Heart right ventricle (tissue), 16 donors: Measurements from ENCODE around the gene HSPB9. TPM values are rescaled to one million over a fixed set of nuclear protein-coding genes. Genes with fewer than 3 reads are reported as not detected.
"Not testable (repeated sequence)": the region's sequence is repeated elsewhere in the genome, so short reads cannot be mapped to it uniquely, and the experiment has no call there.

Source experiments
- ATAC-seq, 8 donors: fragments of 200-7000 bp; cut with Tn5 transposase; one replicate each; pipeline ENCODE4 v1.9.1; 2020; ENCODE audit warnings: mild to moderate bottlenecking in 8 of 8, moderate library complexity in 8 of 8, moderate number of reproducible peaks in 1 of 8
- DNase-seq, 2 donors: peaks; one replicate each; pipeline ENCODE4 v3.0.0-alpha.2; 2020
- H3K27ac ChIP-seq, 10 donors: fragments of 200-600 bp; sonication (generic) in 2 of 10; one replicate each; pipeline versions ENCODE4 v1.5.0 to v1.8.0; 2020 to 2022; ENCODE audit warnings: mild to moderate bottlenecking in 3 of 10
- H3K27me3 ChIP-seq, 7 donors: fragments of 200-600 bp; one replicate each; pipeline ENCODE4 v1.8.0; 2021 to 2022; ENCODE audit warnings: mild to moderate bottlenecking in 2 of 7
- H3K36me3 ChIP-seq, 9 donors: fragments of 200-600 bp; sonication (generic) in 1 of 9; one replicate each; pipeline versions ENCODE4 v1.5.0 to v1.8.0; 2020 to 2022; ENCODE audit warnings: mild to moderate bottlenecking in 2 of 9
- H3K4me1 ChIP-seq, 9 donors: fragments of 200-600 bp; sonication (generic) in 1 of 9; one replicate each; pipeline versions ENCODE4 v1.5.0 to v1.8.0; 2020 to 2022; ENCODE audit warnings: mild to moderate bottlenecking in 4 of 9
- H3K4me3 ChIP-seq, 10 donors: fragments of 200-600 bp; sonication (generic) in 2 of 10; one replicate each; pipeline versions ENCODE4 v1.5.0 to v1.8.0; 2020 to 2022; ENCODE audit warnings: mild to moderate bottlenecking in 7 of 10, moderate library complexity in 2 of 10
- H3K9me3 ChIP-seq, 11 donors: fragments of 200-600 bp in 10 of 11; sonication (generic) in 2 of 11; one replicate each; pipeline versions ENCODE4 v1.5.0 to v1.8.0; 2013 to 2022; ENCODE audit warnings: mild to moderate bottlenecking in 2 of 11, control low read depth in 1 of 11, moderate library complexity in 1 of 11
- WGBS, 2 donors: extraction: QIAGEN DNeasy Blood & Tissue Kit; methylation state at CpG; one replicate each; pipeline ENCODE4 v1.1.7; 2013; ENCODE audit warnings: inconsistent platforms in 1 of 2; 5-methylcytosine and 5-hydroxymethylcytosine counted together
- intact Hi-C, 10 donors: fragments of 100-400 bp; cut with DNase I; formaldehyde crosslinking; loops; one replicate each; pipeline versions ENCODE4 v1.11.1 to v1.14.2; 2022
- polyA plus RNA-seq, 2 donors: library from polyadenylated mRNA; stranded (reverse); fragments of 200-250 nt; gene quantifications; one replicate each; pipeline ENCODE4 v1.2.3, GENCODE V29; 2013
- total RNA-seq, 10 donors: library from RNA; stranded (reverse); fragmentation: NEBNext Ultra II Directional in 3 of 10; extraction: Animal tissue kit (Norgen Biotek cat#: 25700) in 3 of 10; gene quantifications; one replicate each; pipeline versions ENCODE4 v1.2.1 to v1.2.4, GENCODE V29; 2021 to 2023
- TF ChIP-seq, protein P1 (sequence below), 9 donors: fragments of 200-600 bp; sonication (generic) in 2 of 9; IDR thresholded peaks; one replicate each; pipeline versions ENCODE4 v1.5.0 to v1.8.0; 2021 to 2022; ENCODE audit warnings: antibody characterized with exemption in 9 of 9, mild to moderate bottlenecking in 5 of 9, moderate library complexity in 1 of 9
- donor health status: Arrhythmogenic right ventricular cardiomyopathy.
- donor health status: ischemic (EF 13 %, LVEDD 7.1; RV severe dilation, severe dysfunction).
- donor health status: healthy with polysubstance abuse.
- donor health status: DM: no; HTN: yes; CAD: no.
- donor health status: DM: no; HTN: no; CAD: no.
- donor health status: ischemic (EF 25% LVEDD 6.9; RV normal size, moderate dysfunction).
- donor health status: ischemic (EF 25% LVEDD 5.7; RV mildly dilated, moderate dysfunction).
- donor health status: healthy.
- donor health status: DM: yes; HTN: yes; CAD: no.
- donor health status: Ischemic cardiomyopathy.
- donor health status: ischemic (EF 35%, LVEDD 5.7; RV mildly dilated, moderate dysfunction).
- donor health status: nonischemic (EF 11% LVEDD 7.7; RV severe dilation, severe dysfunction).
- donor health status: DM: yes; HTN: yes; CAD: no.
- donor health status: PGD.
- donor health status: ischemic (EF 29% LVEDD 5.4; RV normal size, mild dysfunction).
- donor health status: nonischemic (EF 23%, LVEDD 6.1; RV moderate dilation, normal function).

Gene HSPB9
- total and polyA plus RNA-seq, 12 donors = 0.01 to 0.29 (median 0.23) TPM; not detected in 9

DNA sequence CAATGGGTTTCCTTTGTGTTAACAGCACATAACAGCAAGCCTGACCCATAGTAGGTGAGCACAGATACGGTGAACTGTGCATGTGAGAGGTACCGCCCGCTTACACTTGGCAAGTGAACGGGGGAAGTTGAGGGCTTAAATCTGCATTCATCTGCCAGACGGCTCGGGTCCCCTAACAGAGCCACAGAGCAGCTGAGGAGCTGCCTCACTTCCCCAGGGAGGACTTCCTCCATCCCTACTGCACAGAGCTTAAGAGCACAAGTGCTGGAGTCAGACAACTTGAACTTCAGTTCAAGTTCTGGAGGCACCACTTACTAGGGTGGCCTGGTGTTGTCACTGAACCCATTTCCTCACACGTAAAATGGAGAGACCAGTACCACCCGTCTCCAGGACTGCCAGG lies 18.8 kb downstream of the HSPB9 start:
- whole genome bisulfite sequencing, 2 donors = 59 to 77% methylated on average over 8 of the region's 8 CpGs
- ATAC-seq (peak in 3 of 8 donors; percentile 29 to 34 (median 30)), DNase-seq (no peak)
- H3K27ac ChIP-seq = peak overlapping the region in 7 of 10 donors; percentile 31 to 70 (median 41)
- no peaks in the 10 kb centered on the region for H3K27me3 ChIP-seq
- H3K4me1 ChIP-seq = peaks cover 24 to 77% (median 65%) of the 10 kb centered on the region in 9 donors
- H3K9me3 ChIP-seq = no peaks in the 10 kb centered on the region
- intact Hi-C loops = no loop called here
- TF ChIP-seq, protein P1, sequence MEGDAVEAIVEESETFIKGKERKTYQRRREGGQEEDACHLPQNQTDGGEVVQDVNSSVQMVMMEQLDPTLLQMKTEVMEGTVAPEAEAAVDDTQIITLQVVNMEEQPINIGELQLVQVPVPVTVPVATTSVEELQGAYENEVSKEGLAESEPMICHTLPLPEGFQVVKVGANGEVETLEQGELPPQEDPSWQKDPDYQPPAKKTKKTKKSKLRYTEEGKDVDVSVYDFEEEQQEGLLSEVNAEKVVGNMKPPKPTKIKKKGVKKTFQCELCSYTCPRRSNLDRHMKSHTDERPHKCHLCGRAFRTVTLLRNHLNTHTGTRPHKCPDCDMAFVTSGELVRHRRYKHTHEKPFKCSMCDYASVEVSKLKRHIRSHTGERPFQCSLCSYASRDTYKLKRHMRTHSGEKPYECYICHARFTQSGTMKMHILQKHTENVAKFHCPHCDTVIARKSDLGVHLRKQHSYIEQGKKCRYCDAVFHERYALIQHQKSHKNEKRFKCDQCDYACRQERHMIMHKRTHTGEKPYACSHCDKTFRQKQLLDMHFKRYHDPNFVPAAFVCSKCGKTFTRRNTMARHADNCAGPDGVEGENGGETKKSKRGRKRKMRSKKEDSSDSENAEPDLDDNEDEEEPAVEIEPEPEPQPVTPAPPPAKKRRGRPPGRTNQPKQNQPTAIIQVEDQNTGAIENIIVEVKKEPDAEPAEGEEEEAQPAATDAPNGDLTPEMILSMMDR (IDR thresholded peaks at IDR 0.05) = no peak
- peaks cover 0 to 79% (median 8%) of the 10 kb centered on the region in 9 donors for H3K36me3 ChIP-seq
- H3K4me3 ChIP-seq = no peak overlapping the region

DNA sequence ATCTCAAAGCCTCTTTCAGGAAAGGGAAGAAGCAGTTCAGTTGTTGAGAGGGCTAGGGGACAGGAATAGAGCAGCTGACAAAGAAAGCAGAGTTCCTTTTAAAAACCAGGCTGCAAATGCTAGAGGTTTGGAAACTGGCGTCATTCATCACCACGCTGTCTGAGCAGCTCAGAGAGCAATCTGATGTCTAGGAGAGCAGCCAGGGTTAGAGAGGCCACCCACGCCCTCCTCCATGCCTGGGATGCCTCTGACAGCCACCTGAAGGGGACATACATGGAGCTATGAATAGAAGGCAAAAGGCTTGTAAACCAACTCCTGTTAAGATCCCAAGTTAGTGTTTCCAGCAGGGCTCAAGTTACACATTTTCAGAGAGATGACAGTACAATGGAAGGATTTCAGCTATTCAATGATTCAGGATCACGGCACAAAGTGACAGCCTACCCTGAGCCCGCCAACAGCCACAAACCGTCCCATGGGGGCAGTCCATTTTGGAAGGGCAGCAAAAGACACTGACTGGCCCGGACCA lies 19.8 kb downstream of the HSPB9 start:
- DNase-seq (no peak), ATAC-seq (peak; percentile 12 to 90 (median 74))
- TF ChIP-seq, protein P1 (IDR thresholded peaks at IDR 0.05) = no peak
- intact Hi-C loops = no loop called here
- Histone ChIP-seq H3K4me1 (peaks cover 24 to 66% (median 54%) of the 10 kb centered on the region in 9 donors), H3K27me3 (no peaks in the 10 kb centered on the region), H3K36me3 (peaks cover 0 to 79% (median 8%) of the 10 kb centered on the region in 9 donors), H3K27ac (peak overlapping the region in 8 of 10 donors; percentile 25 to 70 (median 44)), H3K9me3 (no peaks in the 10 kb centered on the region), H3K4me3 (no peak overlapping the region)
- WGBS, 2 donors = 43 to 58% methylated on average over 7 of the region's 7 CpGs

DNA sequence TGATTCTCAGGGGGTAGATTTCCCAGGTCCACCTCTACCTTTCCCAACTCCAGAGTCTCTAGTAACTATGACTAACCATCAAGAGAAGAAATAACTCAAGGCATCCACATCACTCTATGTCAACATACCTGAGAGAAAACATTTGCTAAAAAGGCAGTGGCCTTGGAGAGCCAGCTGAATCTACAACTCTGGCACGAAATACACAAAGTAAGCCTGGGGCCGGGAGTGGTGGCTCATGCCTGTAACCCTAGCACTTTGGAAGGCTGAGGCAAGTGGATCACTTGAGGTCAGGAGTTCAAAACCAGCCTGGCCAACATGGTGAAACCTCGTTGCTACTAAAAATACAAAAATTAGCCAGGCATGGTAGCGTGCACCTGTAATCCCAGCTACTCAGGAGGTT lies 20.5 kb downstream of the HSPB9 start:
- DNase-seq, H3K27me3 ChIP-seq, H3K4me3 ChIP-seq, intact Hi-C loops, H3K9me3 ChIP-seq, ATAC-seq: not testable (repeated sequence)
- WGBS, 2 donors = 92 to 94% methylated on average over 4 of the region's 4 CpGs
- Histone ChIP-seq H3K36me3 (peaks cover 0 to 84% (median 8%) of the 10 kb centered on the region in 9 donors), H3K4me1 (peaks cover 24 to 59% (median 48%) of the 10 kb centered on the region in 9 donors), H3K27ac (peak overlapping the region in 6 of 10 donors; percentile 36 to 70 (median 50))

DNA sequence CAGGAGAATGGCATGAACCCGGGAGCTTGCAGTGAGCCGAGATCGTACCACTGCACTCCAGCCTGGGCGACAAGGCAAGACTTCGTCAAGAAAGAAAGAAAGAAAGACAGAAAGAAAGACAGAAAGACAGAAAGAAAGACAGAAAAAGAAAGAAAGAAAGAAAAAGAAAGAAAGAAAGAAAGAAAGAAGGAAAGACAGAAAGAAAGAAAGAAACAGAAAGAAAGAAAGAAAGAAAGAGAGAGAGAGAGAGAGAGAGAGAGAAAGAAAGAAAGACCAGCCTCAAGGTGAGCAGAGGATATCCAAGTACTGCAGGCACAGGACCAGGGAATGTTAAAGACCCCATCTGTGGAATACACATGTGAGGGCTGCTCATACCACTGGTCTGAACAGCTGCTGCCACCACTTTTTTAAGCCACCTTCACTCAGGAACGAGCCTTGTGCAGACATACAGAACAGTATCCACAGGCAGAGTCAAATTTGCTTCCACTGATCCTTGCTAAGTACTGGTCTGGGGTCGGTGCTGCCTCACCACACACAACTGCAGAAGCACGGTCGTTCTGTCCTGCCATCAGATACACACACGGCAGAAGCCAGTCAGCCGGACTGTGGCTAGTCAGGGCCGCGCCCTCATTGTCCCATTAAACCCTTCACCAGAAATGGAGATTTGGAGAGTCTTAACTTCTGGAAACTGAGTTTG lies 24.5 kb downstream of the HSPB9 start:
- Histone ChIP-seq H3K27me3 (no peaks in the 10 kb centered on the region), H3K4me3 (no peak overlapping the region), H3K36me3 (peaks cover 0 to 95% (median 8%) of the 10 kb centered on the region in 9 donors), H3K4me1 (peaks cover 5 to 48% (median 29%) of the 10 kb centered on the region in 9 donors), H3K9me3 (no peaks in the 10 kb centered on the region), H3K27ac (no peak overlapping the region)
- ATAC-seq (no peak), DNase-seq (no peak)
- whole genome bisulfite sequencing, 2 donors = 87 to 88% methylated on average over 13 of the region's 13 CpGs
- intact Hi-C loops = no loop called here
- TF ChIP-seq, protein P1 (IDR thresholded peaks at IDR 0.05) = no peak
